Neural progenitor cell (in vitro differentiated cells): ENCODE measurements around the gene SPSB1. TPM values are rescaled to one million over a fixed set of nuclear protein-coding genes. Genes with fewer than 3 reads are reported as not detected.
A peak's percentile ranks its signal among the peaks of the same experiment; 100 is the strongest.

Source experiments
- DNase-seq: peaks from one replicate; pipeline ENCODE4 v3.0.0-alpha.2; 2016; ENCODE audit warnings: low spot score
- H2AFZ ChIP-seq: fragments of 200-600 bp; sonication (generic); replicated peaks from 2 replicates; pipeline ENCODE4 v1.6.1; 2016; ENCODE audit warnings: antibody characterized with exemption
- H3F3A ChIP-seq: fragments of 200-600 bp; sonication (generic); 2 replicates; pipeline ENCODE4 v1.6.1; 2016; ENCODE audit warnings: antibody characterized with exemption, low read depth
- H3K27ac ChIP-seq: fragments of 200-600 bp; sonication (generic); 2 replicates; pipeline ENCODE4 v1.5.1; 2016; ENCODE audit warnings: mild to moderate bottlenecking
- H3K27me3 ChIP-seq: fragments of 200-600 bp; sonication (generic); 2 replicates; pipeline ENCODE4 v1.6.1; 2016; ENCODE audit warnings: mild to moderate bottlenecking, moderate library complexity
- H3K36me3 ChIP-seq: fragments of 200-600 bp; sonication (generic); 2 replicates; pipeline ENCODE4 v1.5.1; 2016
- H3K4me1 ChIP-seq: fragments of 200-600 bp; sonication (generic); 2 replicates; pipeline ENCODE4 v1.6.1; 2016; ENCODE audit warnings: mixed run types
- H3K4me2 ChIP-seq: fragments of 200-600 bp; sonication (generic); 2 replicates; pipeline ENCODE4 v1.6.1; 2016
- H3K4me3 ChIP-seq: fragments of 200-600 bp; sonication (generic); 2 replicates; pipeline ENCODE4 v1.5.1; 2016
- H3K79me2 ChIP-seq: fragments of 200-600 bp; sonication (generic); 2 replicates; pipeline ENCODE4 v1.6.1; 2016; ENCODE audit warnings: low read depth
- H3K9ac ChIP-seq: fragments of 200-600 bp; sonication (generic); 2 replicates; pipeline ENCODE4 v1.6.1; 2016
- H3K9me3 ChIP-seq: fragments of 200-600 bp; sonication (generic); 2 replicates; pipeline ENCODE4 v1.5.1; 2016; ENCODE audit warnings: low read depth
- H4K20me1 ChIP-seq: fragments of 200-600 bp; sonication (generic); 2 replicates; pipeline ENCODE4 v1.6.1; 2016; ENCODE audit warnings: low read depth
- H3K27ac Mint-ChIP-seq: 3 replicates; pipeline ENCODE4 v1.8.0; 2021; ENCODE audit warnings: mixed read lengths
- H3K27me3 Mint-ChIP-seq: 2 replicates; pipeline ENCODE4 v1.8.0; 2022; ENCODE audit warnings: low read depth, mild to moderate bottlenecking, inconsistent platforms, moderate library complexity, mixed read lengths; ENCODE audit not compliant: insufficient read depth
- H3K36me3 Mint-ChIP-seq: 3 replicates; pipeline ENCODE4 v1.8.0; 2021; ENCODE audit warnings: mixed read lengths
- H3K4me1 Mint-ChIP-seq: 3 replicates; pipeline ENCODE4 v1.8.0; 2021; ENCODE audit warnings: mixed read lengths
- H3K4me3 Mint-ChIP-seq: 3 replicates; pipeline ENCODE4 v1.8.0; 2021; ENCODE audit warnings: mild to moderate bottlenecking, moderate library complexity, mixed read lengths
- H3K9me3 Mint-ChIP-seq: 3 replicates; pipeline ENCODE4 v1.8.0; 2020; ENCODE audit warnings: mixed read lengths
- CTCF ChIP-seq: fragments of 200-600 bp; sonication (generic); IDR thresholded peaks from 2 replicates; pipeline ENCODE4 v1.5.1; 2017; ENCODE audit warnings: antibody characterized with exemption, mild to moderate bottlenecking
- EZH2 ChIP-seq: fragments of 200-600 bp; sonication (generic); IDR thresholded peaks from 2 replicates; pipeline ENCODE4 v1.6.1; 2017; ENCODE audit warnings: antibody characterized with exemption, mild to moderate bottlenecking, moderate library complexity
- EZH2phosphoT487 ChIP-seq: fragments of 200-600 bp; sonication (generic); IDR thresholded peaks from 2 replicates; pipeline ENCODE4 v1.6.1; 2017; ENCODE audit warnings: antibody characterized with exemption
- total RNA-seq: library from RNA; depleted of rRNA; stranded (reverse); fragments of >200 nt; gene quantifications from 2 replicates; pipeline ENCODE4 v1.2.3, GENCODE V29; 2015; ENCODE audit warnings: low replicate concordance

The SPSB1 gene
- total RNA-seq, 1 donor from 2014 or later = 2.8 TPM

GRCh38 chr1:9294405-9294773 lies 1.7 kb downstream of the SPSB1 start:
- Histone ChIP-seq H3K27ac (no peak overlapping the region), H3K9ac (no peak overlapping the region), H2AFZ (no peak overlapping the region), H3K9me3 (no peaks in the 10 kb centered on the region), H3K36me3 (no peaks in the 10 kb centered on the region), H3K4me2 (peak overlapping the region; percentile 91), H3K4me1 (peaks cover 4% of the 10 kb centered on the region), H3K27me3 (peaks cover 28% of the 10 kb centered on the region), H3K79me2 (no peaks in the 10 kb centered on the region), H4K20me1 (peaks cover 5% of the 10 kb centered on the region), H3K4me3 (no peak overlapping the region), H3F3A (peaks cover 20% of the 10 kb centered on the region)
- Mint-ChIP-seq H3K27ac (no peak overlapping the region), H3K4me3 (no peak overlapping the region), H3K9me3 (no peaks in the 10 kb centered on the region), H3K27me3 (peaks cover 17% of the 10 kb centered on the region), H3K36me3 (no peaks in the 10 kb centered on the region), H3K4me1 (peaks cover 19% of the 10 kb centered on the region)
- no peak for DNase-seq
- no peak for TF ChIP-seq EZH2phosphoT487
- no peak for TF ChIP-seq CTCF
- TF ChIP-seq EZH2 = no peak

GRCh38 chr1:9294910-9295636 lies 2.4 kb downstream of the SPSB1 start:
- DNase-seq = no peak
- H2AFZ ChIP-seq = no peak overlapping the region
- H3K4me2 ChIP-seq = no peak overlapping the region
- Mint-ChIP-seq H3K9me3 (no peaks in the 10 kb centered on the region), H3K4me3 (peak overlapping the region; percentile 76), H3K27me3 (peaks cover 15% of the 10 kb centered on the region), H3K4me1 (peaks cover 15% of the 10 kb centered on the region), H3K36me3 (no peaks in the 10 kb centered on the region), H3K27ac (peak overlapping the region; percentile 63)
- H3K4me1 ChIP-seq = peaks cover 4% of the 10 kb centered on the region
- H3K79me2 ChIP-seq = no peaks in the 10 kb centered on the region
- peaks cover 5% of the 10 kb centered on the region for H4K20me1 ChIP-seq
- peaks cover 28% of the 10 kb centered on the region for H3K27me3 ChIP-seq
- peaks cover 20% of the 10 kb centered on the region for H3F3A ChIP-seq
- no peaks in the 10 kb centered on the region for H3K9me3 ChIP-seq
- TF ChIP-seq CTCF (no peak), EZH2 (no peak), EZH2phosphoT487 (no peak)
- no peaks in the 10 kb centered on the region for H3K36me3 ChIP-seq
- no peak overlapping the region for H3K4me3 ChIP-seq
- no peak overlapping the region for H3K27ac ChIP-seq
- H3K9ac ChIP-seq = no peak overlapping the region

GRCh38 chr1:9295884-9296283 lies 3.2 kb downstream of the SPSB1 start:
- Histone ChIP-seq H3K27me3 (peaks cover 28% of the 10 kb centered on the region), H3K36me3 (no peaks in the 10 kb centered on the region), H4K20me1 (peaks cover 5% of the 10 kb centered on the region), H3K9me3 (no peaks in the 10 kb centered on the region), H3K4me1 (peaks cover 4% of the 10 kb centered on the region), H2AFZ (no peak overlapping the region), H3K4me3 (no peak overlapping the region), H3K4me2 (no peak overlapping the region), H3K27ac (no peak overlapping the region), H3K79me2 (no peaks in the 10 kb centered on the region), H3K9ac (no peak overlapping the region), H3F3A (peaks cover 14% of the 10 kb centered on the region)
- Mint-ChIP-seq H3K9me3 (no peaks in the 10 kb centered on the region), H3K36me3 (no peaks in the 10 kb centered on the region), H3K4me1 (peaks cover 14% of the 10 kb centered on the region), H3K27ac (no peak overlapping the region), H3K4me3 (no peak overlapping the region), H3K27me3 (peaks cover 14% of the 10 kb centered on the region)
- no peak for TF ChIP-seq CTCF
- no peak for TF ChIP-seq EZH2
- no peak for TF ChIP-seq EZH2phosphoT487
- no peak for DNase-seq
